Prostate gland (tissue), 2 donors: ENCODE data around the gene DOCK4.

Experiments
- POLR2AphosphoS5 ChIP-seq: sonication (generic); formaldehyde crosslinking; IDR thresholded peaks from one replicate; pipeline ENCODE4 v1.6.1; 2017; ENCODE audit warnings: antibody characterized with exemption
- TF ChIP-seq, protein P1 (sequence below), 4 experiments: fragments of 200-600 bp in 2 of 4; fragments of 450-650 bp in 2 of 4; sonication (generic) in 2 of 4; IDR thresholded peaks; 1 replicate in 3 of 4; 2 replicates in 1 of 4; pipeline ENCODE4 v1.5.1; 2016 to 2019; ENCODE audit warnings: antibody characterized with exemption in 4 of 4, mild to moderate bottlenecking in 2 of 4, moderate library complexity in 2 of 4

DNA sequence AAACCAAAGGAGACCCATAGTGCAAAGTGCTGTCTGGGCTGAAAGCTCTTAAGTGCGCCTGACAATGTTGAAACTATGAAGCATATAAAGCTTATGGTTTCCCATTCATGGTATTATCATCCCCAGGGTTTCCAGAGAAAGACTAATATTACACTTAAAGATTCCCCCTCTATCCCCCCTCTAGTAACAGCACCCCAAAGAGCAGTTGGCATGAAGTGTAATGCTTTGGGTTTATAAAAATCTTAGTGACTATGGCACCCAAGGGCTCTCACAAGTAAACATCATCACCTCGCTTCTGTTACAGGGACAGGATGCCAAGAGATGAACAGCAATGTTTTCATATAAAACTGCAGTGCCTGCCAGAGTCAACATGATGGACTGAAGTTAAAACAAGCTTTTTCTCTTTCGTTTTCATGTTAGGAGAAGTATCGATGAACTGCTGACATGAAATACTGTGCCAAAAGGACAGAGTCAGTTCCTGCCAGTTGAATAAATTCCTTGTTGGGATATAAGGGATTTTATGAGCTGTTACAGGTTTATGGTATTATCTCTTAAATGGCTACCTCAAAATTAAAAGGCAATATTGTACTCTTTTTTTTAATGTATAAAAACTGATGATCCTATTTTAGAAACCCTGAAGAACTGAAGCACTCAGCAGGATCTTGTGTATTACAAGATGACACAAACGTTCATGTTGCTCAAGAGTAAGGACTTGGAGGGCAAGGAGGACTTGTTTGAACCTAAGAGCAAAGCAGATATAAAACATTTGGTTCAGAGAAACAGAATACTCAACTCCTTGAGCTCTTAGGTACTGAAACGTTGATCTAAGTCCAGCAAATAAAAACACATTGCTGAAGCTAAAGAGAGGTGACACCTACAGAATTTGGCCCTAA lies 440.2 kb downstream of the DOCK4 start:
- TF ChIP-seq, protein P1, sequence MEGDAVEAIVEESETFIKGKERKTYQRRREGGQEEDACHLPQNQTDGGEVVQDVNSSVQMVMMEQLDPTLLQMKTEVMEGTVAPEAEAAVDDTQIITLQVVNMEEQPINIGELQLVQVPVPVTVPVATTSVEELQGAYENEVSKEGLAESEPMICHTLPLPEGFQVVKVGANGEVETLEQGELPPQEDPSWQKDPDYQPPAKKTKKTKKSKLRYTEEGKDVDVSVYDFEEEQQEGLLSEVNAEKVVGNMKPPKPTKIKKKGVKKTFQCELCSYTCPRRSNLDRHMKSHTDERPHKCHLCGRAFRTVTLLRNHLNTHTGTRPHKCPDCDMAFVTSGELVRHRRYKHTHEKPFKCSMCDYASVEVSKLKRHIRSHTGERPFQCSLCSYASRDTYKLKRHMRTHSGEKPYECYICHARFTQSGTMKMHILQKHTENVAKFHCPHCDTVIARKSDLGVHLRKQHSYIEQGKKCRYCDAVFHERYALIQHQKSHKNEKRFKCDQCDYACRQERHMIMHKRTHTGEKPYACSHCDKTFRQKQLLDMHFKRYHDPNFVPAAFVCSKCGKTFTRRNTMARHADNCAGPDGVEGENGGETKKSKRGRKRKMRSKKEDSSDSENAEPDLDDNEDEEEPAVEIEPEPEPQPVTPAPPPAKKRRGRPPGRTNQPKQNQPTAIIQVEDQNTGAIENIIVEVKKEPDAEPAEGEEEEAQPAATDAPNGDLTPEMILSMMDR (IDR thresholded peaks at IDR 0.05) = no peak
- TF ChIP-seq POLR2AphosphoS5 = peak; percentile 58
